NCI-H2029 (cell line): ENCODE results near the gene RABL2B.

Experiments
- DNase-seq: peaks from one replicate; lab custom pipeline; 2025; lab: John Stamatoyannopoulos, UW

The RABL2B gene

GRCh38 chr22:50722716-50723428, 60.6 kb downstream of the RABL2B start:
- no peak for DNase-seq

GRCh38 chr22:50722048-50722701, 61.3 kb downstream of the RABL2B start:
- DNase-seq: no peak

GRCh38 chr22:50721257-50721844, 62.1 kb downstream of the RABL2B start:
- no peak for DNase-seq

- DNase-seq: no peak
These were observed 62.9 kb downstream of the RABL2B start for GRCh38 chr22:50720301-50721256.

GRCh38 chr22:50719814-50720300, 63.6 kb downstream of the RABL2B start:
- DNase-seq: no peak

GRCh38 chr22:50718352-50718709, 65.1 kb downstream of the RABL2B start:
- no peak for DNase-seq

- no peak for DNase-seq
These were observed 65.6 kb downstream of the RABL2B start for GRCh38 chr22:50717709-50718351.
